GDM1 (cell line): ENCODE data around the gene VCP.
A peak's percentile ranks its signal among the peaks of the same experiment; 100 is the strongest.

Experiments used
- DNase-seq: peaks from one replicate; lab custom pipeline; 2025; lab: John Stamatoyannopoulos, UW

Gene VCP

DNA sequence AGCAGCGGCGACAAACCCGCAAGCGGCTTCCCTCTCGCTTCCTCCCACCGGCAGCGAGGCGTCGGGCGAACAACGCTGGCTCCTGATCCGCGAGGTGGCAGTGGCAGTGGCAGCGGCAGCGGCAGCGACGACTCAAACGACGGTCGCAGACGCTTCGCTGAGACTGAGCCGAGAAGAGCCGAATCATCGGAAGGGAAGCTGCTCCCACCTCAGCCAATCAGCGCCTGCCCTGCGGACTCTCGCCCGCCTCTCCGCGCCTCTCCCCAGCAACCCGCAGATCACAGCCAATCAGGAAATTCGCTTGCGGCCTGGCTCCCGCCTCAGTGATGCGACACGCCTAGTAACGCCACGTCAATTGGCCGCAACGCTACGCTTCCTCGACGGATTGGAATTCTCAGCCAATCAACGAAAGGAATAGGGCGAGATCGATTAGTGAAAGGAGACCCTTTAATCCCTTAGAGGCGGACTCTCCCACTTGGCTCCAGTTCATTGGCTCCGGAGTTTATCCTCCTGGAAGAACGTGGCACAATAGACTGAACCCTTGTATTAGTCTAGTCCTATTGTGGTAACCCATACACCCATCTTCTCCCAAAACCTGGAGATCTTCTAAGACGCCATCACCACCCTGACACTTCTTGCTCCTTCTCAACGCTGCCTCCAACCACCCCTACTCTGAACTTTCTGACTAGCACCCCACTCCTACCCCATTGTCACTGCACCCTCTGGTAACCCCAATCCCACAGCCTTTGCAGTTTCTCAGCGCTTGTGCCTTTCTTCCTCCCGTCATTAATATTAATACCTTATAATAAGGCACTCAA, at the start of gene VCP:
Gene VCP, minus strand, starts transcription at position 165 of the 818 bp plus-strand sequence. CDS start 272 bp downstream, outside the sequence.
- peak; percentile 98 for DNase-seq

DNA sequence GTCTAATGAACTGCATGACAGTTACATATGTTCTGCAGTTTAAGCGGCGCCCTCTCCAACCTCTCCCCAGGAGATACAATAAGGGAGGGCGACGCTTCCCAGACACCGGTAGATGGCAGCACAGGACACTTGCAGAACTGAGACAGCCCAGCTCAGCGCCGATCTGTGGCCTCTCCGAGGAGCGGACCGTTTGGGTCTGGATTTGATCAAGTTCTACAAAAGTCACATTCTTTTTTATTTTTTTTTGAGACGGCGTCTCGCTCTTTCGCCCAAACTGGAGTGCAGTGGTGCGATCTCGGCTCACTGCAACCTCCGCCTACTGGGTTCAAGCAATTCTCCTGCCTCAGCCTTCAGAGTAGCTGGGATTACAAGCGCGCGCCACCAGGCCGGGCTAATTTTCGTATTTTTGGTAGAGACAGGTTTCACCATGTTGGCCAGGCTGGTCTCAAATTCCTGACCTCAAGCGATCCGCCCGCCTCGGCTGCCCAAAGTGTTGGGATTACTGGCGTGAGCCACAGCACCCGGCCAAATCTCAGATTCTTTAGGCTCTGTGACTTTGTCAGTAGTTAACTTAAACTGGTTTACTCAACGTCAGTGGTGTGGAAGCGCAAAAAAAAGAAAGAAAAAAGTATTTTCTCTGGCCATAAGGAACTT, 44.6 kb upstream of the VCP start:
- DNase-seq, result peak; percentile 75

DNA sequence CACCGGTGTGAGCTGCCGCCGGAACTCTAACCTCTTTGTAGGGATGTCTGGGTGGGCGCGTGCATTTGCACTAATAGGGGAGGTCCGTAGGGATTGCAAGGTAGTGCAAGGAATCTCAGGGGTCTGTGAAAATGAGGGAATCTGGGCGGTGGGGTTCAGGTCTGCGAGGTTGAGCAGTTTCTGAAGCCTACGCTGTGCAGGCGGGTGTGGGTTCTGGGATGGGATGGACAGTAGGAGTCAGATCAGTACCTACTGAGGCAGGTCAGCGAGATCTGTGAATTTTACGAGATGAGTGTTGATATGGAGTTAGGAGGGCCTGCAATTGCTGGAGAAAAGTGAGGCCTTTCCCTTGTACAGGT, 44.1 kb upstream of the VCP start:
- no peak for DNase-seq

DNA sequence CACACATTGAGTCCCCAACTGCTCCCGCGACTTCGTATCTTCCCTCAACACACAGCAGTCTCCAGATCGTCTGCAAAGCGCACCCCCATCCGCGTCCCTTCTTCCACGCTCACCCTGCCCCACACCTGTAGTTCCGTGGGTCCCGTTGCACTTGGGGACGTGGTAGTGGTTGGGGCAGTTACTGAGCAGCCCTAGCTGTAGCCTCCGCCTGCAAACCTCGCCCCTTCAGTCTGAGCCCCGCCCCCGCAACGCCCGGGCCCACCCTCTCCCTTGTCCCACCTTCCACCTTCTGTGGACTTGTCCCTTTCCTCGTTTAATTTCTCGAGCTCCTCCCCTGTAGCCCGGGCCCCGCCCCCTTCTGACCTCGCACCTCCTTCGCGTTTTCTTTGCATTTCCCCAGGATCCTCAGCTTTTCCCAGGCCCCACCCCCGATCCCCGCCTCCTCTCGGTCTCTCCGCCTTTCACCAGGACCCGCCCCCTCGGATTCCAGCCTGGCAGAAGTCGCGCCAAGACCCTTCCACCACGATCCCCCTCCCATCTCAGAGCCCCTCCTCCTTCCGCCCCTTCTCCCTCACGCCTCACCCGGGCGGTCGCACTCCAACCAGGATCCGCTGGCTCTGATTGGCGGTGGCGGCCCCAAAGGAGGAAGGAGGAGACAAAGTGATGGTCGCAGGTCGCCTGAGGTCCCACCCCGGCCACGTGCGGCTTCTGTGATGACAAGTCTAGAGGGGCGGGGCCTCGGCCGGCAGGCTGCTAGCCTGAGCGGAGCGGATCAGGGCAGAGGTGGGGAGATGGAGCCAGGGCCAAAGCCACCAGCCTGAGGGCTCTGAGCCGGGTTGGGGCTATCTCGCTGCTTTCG, 43.5 kb upstream of the VCP start, which contains the start of gene ATOSB:
Gene ATOSB, minus strand, starts transcription at position 183 of the 859 bp plus-strand sequence. CDS start 7,588 bp downstream, outside the sequence.
- peak; percentile 98 for DNase-seq

DNA sequence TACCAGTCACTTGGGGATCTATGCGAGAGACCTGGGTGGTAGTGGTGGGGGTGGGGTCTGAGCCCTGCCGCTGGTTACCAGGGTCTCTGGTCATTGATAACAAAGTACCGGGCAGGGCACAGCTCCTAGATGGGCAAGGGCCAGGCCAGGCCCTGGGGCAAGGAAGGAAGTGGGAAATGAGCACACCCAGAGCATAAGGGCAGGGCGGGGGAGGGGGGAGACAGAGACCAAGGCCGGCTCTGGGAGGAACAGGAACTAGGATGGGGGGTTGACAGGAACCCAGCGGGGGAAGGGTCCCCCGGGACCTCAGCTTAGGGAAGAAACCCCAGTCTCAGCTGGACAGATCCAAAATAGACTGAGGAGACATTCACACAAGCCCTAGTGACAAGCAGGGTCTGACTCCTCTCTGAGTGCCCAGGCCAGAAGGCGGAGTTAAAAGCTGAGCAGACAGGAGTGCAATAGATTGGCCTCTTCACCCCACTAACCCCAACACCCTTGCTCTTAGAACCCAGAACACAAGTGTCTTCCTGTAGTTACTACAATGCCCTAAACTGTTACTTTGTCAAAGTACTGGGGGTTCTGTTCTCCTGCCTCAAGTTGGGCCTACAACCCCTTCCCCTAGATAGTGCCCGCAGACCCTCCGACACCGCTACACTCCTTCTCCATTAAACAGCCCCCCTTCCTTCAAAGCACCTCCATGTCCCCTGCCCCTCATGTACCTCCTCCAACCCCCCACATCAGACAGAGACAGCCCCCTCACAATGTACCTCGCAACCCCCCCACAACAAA, 42.6 kb upstream of the VCP start:
- peak; percentile 69 for DNase-seq

DNA sequence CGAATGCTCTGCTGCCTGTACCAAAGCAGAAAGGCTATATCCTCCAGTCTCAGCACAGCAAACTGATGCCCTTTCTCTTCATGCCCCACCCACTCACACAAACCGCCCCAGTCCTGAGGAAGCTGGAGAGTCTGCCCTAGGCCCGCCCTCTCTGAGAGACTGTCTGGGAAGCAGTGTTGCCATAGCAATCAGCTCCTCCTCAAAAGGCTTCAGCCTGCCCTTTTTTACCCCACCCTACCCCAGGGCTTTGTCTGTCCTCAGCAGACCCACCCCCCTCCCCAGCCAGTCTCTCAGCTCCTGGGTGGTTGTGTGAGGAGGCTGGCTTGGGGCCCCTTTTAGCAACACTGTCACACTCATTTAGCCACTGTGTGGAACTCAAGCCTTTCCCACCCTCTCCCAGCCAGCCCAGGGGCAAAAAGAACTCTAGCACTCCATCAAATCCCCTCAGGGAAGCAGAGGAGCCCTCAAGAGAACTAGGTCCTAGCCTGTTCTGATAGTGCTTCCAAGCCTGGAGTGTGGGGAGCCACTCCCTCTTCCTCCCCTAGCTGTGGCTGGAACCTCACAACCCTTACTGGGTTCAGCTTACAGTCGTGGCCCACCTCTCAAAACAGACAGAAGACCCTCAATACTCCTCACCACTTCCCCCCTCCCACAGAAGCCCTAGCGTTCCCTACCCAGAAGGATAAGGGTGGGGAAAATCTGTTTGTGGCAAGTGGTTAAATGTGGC, 41.9 kb upstream of the VCP start:
- DNase-seq, result peak; percentile 80

DNA sequence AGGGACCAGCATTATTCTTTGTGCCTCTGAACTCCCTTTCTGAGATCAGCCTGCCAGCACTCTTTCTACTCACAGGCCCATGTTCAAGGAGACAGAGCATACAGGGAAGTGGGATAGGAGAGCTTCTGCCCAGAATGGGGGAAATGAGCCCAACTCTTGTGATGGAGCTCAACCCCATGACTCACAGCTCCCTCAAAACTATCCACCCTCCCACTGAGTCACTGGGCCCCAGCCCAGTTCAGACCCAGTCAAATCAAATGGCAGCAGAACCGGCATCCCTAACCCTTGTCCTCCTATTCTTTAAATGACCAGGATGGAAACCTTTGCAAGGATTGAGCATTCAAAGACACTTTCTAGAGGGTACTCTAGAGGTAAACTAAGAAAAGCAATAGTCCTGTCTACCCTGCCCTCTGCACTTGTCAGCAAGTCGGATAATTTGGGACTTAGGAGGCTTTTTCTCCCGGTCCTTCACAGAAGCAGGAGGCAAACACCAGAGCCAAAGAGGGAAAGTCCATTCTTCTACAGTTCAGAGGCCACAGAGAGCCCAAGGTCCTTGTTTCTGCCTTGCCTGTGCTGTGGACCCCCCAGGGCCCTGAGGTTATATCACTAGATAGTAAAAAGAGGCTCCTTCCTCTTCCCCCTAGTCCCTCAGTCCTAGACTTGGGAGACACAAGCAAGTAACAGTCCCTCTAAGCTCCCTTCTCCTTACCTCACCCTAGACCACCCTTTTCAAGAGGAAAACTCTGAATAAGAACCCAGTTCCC, 40.0 kb upstream of the VCP start:
- DNase-seq, result no peak

DNA sequence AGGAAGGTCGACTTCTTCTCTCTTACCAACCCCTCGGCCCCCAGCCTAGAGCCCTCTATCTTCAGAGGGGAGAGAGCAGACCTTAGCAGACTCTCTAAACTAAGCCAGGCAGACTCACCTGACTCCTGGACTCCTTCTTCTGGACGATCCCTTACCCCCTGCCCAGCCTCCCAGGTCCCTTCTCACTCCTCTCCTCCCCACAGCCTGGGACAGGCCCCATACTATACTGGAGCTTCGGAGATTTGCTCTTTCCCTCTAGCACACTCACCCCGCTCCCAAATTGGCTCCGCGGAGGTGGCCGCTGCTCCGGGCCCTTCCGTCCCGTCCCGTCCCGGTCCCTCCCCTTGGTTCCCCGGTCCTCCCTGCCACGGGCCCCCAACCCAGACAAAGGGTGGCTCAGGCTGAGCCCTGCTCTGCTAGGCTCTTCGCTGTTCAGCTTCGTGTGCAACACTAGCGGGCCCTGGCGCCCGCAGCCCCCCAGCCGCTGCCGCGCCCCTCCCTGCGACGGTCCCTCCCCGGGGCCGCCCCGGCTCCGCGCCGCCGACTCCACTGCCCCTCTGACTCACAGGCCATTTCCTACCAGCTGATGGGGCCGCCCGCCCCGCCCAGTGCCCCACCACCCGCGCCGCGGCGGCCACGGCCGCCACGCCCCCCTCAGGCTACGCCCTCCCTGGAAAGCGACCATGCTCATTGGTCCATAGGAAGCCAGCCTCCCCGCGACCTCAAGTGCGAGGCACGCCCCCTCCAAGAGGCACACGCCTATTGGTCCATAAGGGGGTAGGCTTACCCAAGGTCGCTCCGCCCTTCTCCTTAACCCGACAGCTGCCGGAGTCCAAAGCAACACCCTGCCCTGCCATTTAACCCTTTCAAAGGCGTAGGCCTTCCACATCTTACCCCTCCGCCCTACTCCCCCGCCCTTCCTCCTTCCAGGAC, 38.8 kb upstream of the VCP start:
- peak; percentile 97 for DNase-seq

DNA sequence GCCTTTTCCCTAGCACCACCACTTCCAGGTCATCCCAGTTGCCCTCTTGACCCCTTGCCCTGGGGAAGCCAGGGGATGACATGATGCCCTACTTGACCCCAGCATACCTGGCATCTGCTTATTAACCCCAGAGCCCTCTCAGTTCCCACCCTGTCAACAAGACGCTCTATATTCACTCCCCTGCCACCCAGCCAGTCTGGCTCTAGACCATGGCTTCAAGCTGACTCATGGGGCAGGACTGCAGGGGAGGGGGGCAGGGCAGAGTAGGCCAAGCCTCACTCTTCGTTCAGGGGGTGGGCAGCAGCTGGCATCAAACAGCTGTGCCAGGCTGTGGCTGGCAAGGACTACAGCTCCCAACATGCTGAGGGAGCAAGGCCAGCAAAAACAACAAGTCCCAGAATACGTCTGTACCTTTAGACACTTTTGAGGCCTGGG, 37.9 kb upstream of the VCP start:
- no peak for DNase-seq

DNA sequence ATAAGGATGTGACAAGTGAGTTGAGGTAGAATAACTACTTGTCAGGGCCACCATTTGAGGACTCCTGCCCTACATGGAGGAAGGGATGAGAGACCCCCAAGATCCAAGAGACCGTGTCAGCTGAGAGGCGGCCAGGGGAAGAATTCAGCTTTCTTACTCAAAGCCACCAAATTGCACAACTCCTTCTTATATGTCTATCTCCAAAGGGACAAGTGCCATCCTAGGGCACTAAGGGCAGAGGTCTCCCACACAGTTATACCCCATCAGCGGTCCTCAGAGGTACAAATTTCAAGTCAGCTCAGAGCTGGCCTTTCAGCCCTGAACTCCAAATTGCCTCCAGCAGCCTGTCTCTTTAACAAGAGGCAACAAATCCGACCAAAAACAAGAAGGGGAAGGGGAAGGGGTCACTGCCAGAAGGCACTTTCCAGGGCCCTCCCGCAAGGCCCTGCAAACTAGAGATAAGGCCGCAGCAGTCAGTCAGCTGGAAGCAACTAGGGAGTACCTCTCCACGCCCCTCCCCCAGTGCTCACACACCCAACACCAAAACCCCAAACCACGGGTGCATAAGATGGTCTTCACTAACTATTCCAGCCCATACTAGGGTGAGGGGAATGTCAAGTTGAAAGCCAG, 36.6 kb upstream of the VCP start:
- peak; percentile 85 for DNase-seq

DNA sequence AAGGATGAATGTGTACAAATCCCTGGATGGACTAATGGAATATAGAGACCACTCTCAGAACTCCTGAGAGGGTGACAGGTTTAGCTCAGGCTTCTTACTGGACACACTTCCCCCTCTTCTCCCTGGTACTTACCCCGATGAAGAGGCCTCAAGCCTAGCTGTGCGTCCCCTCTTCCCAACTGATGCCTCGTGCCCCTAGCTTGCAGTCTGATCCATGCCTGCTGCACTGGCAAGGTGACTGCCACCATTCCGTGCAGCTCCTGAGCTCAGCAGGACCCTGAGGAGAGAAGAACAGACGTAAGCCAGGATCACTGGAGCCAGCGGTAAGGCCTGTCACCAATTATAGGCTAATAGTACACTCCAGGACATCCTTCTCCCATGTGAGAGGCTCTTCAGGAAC, 36.0 kb upstream of the VCP start:
- DNase-seq, result no peak

DNA sequence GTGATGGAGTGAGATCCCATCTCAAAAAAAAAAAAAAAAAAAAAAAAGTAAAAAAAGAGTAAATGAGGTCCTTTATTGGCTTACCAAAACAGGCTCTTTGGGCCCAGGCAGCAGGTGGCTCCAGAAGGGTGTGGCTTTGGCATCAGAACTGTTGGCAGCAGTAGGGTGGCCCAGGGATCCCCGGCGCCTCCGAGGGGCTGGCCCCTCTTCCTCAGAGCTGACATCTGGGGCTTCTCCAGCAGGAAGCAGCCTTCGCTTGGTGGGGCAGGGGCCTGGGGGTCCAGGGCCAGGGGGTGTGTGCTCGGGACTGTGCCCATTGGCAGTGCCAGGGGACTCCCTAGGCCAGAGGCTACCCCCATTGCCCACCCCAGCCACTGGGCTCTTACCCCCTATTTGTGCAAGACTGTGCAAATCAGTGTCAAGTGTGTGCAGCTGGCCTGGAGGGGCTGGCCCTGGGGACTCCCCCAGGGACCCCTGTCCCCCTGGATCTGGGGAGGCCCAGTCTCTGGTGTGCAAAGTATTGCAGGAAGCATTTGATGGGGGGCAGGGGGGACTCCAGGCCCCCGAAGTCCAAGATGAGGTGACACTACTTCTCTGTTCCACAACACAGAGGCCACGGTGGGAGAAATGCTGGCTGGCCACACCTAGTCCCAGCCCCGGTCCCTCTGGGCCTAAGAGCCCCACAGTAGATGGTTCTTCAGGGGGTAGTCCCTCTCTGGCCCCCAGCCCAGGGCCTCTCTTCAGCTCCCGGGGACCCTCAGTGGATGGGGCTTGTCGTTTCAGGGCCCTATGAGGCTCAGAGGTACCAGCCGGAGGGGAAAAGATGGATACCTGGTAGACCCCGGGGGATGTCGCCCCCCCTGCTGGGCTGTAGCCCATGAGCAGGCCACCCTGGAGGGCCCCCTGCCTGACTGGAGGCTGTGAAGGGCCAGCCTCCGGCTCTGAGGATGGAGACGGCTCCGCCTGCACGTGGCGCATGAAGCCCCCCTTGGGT, 35.2 kb upstream of the VCP start:
- no peak for DNase-seq

DNA sequence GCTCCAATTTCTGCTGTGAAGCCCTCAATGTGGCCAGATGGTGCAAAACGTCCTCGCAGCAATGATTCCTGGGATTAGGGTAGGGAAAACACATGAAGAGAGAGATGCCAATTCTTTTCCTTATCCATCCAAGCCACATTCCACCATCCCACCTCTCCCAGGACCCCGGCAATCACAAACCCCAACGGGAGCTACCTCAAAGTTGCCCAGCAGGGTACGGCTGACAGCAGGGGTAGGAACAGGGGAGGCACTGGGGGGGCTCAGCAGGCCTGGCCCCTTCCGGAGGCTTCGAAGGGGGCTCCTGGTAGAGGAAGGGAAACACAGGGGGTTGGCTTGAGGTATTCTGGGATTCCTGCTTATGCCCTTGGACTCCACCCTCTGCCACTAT, 33.9 kb upstream of the VCP start:
- DNase-seq, result no peak

DNA sequence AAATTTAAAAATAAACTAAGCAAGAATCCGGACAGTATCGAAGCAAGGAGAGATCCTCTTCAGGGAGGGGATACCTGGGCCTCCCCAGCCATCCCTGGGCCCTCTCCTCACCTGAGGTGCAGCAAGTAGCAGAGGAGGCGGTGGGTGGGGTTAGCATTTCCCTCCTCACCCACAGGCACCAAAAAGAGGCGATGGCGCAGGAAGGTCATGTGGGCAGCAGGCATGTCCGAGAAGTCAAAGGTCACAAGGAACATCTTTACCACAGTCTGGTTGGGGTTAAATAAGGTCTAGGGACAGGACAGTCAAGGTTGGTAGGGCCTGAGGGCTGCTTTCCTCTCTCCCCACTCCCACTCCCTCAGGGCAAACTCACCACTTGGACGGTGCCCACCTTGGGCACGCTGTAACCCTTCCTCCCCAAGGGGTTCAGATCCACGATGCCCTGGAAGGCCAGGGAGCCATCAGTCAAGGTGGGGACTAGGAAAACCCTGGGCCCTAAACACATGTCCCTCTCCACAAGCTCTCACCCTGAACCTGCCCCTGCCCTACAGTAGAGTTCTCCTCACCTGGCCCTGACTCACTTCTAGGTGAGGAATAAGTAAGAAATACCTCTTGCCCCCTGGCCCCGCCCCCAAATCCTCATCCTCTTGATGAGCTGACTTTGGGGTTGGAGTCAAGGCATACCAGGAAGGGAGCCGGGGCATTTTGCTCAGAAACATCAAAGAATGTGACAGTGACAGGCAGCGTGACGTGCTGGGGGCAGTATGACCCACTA, 33.3 kb upstream of the VCP start:
- DNase-seq, result no peak

DNA sequence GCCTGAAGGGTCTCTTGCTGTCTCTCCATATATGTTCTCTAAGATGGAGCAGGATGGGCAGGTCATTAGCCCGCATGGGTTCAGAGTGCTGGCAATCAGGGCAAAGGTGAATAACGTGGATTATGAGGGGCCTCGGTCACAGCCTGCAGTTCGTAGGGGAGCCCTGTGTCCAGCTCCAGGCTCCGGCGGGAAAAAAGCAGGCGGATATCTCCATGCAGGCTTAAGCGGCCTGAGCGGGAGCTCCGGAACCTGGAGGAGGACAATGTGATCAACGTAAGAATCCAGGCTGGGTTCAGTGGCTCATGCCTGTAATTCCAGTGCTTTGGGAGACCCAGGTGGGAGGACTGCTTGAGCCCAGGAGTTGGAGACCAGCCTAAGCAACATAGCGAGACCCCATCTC, 32.7 kb upstream of the VCP start:
- no peak for DNase-seq

DNA sequence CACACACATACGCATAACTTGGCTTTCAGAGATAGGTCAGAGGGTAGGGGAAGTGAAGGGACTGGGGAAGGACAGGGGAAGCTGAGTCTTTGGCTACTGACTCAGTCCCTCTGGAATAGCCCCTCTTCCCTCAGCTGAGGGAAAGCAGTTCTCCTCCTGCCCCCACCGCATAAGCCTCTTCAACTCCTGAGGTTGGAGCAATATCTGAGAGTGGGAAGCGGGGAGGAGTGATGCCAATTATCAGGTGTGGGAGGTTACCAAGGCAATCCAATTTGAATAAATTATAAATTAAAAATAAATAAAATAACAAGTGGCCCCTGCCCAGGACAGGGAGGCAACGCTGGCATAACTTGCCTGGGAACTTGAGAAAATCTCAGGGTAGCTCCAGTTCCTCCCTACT, 32.2 kb upstream of the VCP start:
- DNase-seq, result no peak
